Astrocyte (in vitro differentiated cells and primary cell): Measurements from ENCODE around the gene PDZD7. TPM values are rescaled to one million over a fixed set of nuclear protein-coding genes. Genes with fewer than 3 reads are reported as not detected.

ENCODE experiments used
- DNase-seq: peaks from one replicate; pipeline ENCODE4 v3.0.0-alpha.2; 2010; ENCODE audit warnings: low read depth
- FAIRE-seq: peaks from 2 replicates; lab custom pipeline; 2011; peaks lifted over from hg19 to GRCh38; lab: Jason Lieb, UNC
- H2AFZ ChIP-seq: 2 replicates; pipeline ENCODE4 v1.6.0; 2012; ENCODE audit warnings: low read depth, low read length, inconsistent platforms
- H3K27ac ChIP-seq: 2 replicates; pipeline ENCODE4 v1.5.1; 2011; ENCODE audit warnings: low read depth, low read length, inconsistent platforms
- H3K27me3 ChIP-seq: 2 replicates; pipeline ENCODE4 v1.6.0; 2011; ENCODE audit warnings: low read length, inconsistent platforms; ENCODE audit not compliant: insufficient read depth
- H3K36me3 ChIP-seq: 2 replicates; pipeline ENCODE4 v1.5.1; 2011; ENCODE audit warnings: low read length, inconsistent platforms; ENCODE audit not compliant: insufficient read depth
- H3K4me1 ChIP-seq: 2 replicates; pipeline ENCODE4 v1.5.1; 2011; ENCODE audit warnings: low read length, inconsistent platforms; ENCODE audit not compliant: insufficient read depth
- H3K4me2 ChIP-seq: 2 replicates; pipeline ENCODE4 v1.6.0; 2012; ENCODE audit warnings: low read length, inconsistent platforms
- H3K4me3 ChIP-seq: 2 replicates; pipeline ENCODE4 v1.5.1; 2011; ENCODE audit warnings: low read depth, mild to moderate bottlenecking, low read length, inconsistent platforms; ENCODE audit not compliant: insufficient read depth
- H3K79me2 ChIP-seq: 2 replicates; pipeline ENCODE4 v1.6.0; 2012; ENCODE audit warnings: mild to moderate bottlenecking, low read length, inconsistent platforms; ENCODE audit not compliant: insufficient read depth
- H3K9ac ChIP-seq: 2 replicates; pipeline ENCODE4 v1.6.0; 2012; ENCODE audit warnings: mild to moderate bottlenecking, low read length, inconsistent platforms
- H3K9me3 ChIP-seq: 2 replicates; pipeline ENCODE4 v1.5.1; 2012; ENCODE audit warnings: low read depth, mild to moderate bottlenecking, low read length, inconsistent platforms; ENCODE audit not compliant: insufficient read depth
- H4K20me1 ChIP-seq: 2 replicates; pipeline ENCODE4 v1.6.0; 2012; ENCODE audit warnings: low read length, inconsistent platforms; ENCODE audit not compliant: insufficient read depth
- H3K27ac Mint-ChIP-seq: one replicate; pipeline ENCODE4 v1.8.0; 2021; ENCODE audit warnings: mild to moderate bottlenecking, mixed read lengths; ENCODE audit not compliant: unreplicated experiment
- H3K27me3 Mint-ChIP-seq: one replicate; pipeline ENCODE4 v1.8.0; 2021; ENCODE audit warnings: low read depth, mixed read lengths; ENCODE audit not compliant: unreplicated experiment
- H3K36me3 Mint-ChIP-seq: one replicate; pipeline ENCODE4 v1.8.0; 2021; ENCODE audit warnings: low read depth, mixed read lengths; ENCODE audit not compliant: unreplicated experiment
- H3K4me1 Mint-ChIP-seq: one replicate; pipeline ENCODE4 v1.8.0; 2021; ENCODE audit warnings: low read depth, mixed read lengths; ENCODE audit not compliant: unreplicated experiment
- H3K4me3 Mint-ChIP-seq: one replicate; pipeline ENCODE4 v1.8.0; 2021; ENCODE audit warnings: mild to moderate bottlenecking, moderate library complexity, mixed read lengths; ENCODE audit not compliant: unreplicated experiment
- H3K9me3 Mint-ChIP-seq: one replicate; pipeline ENCODE4 v1.8.0; 2021; ENCODE audit warnings: mild to moderate bottlenecking, mixed read lengths; ENCODE audit not compliant: unreplicated experiment
- CTCF ChIP-seq: IDR thresholded peaks from 2 replicates; pipeline ENCODE4 v1.5.1; 2011; ENCODE audit warnings: low read depth, mild to moderate bottlenecking, inconsistent platforms, low read length, moderate library complexity; ENCODE audit not compliant: insufficient read depth
- EZH2 ChIP-seq: IDR thresholded peaks from 2 replicates; pipeline ENCODE4 v1.6.1; 2012; ENCODE audit warnings: mild to moderate bottlenecking, low read length, inconsistent platforms; ENCODE audit not compliant: insufficient read depth
- total RNA-seq: library from RNA; stranded (reverse); gene quantifications from 2 replicates; pipeline ENCODE4 v1.2.1, GENCODE V29; 2021

PDZD7 gene
- total RNA-seq, 1 donor from 2014 or later: 4.5 TPM

DNA sequence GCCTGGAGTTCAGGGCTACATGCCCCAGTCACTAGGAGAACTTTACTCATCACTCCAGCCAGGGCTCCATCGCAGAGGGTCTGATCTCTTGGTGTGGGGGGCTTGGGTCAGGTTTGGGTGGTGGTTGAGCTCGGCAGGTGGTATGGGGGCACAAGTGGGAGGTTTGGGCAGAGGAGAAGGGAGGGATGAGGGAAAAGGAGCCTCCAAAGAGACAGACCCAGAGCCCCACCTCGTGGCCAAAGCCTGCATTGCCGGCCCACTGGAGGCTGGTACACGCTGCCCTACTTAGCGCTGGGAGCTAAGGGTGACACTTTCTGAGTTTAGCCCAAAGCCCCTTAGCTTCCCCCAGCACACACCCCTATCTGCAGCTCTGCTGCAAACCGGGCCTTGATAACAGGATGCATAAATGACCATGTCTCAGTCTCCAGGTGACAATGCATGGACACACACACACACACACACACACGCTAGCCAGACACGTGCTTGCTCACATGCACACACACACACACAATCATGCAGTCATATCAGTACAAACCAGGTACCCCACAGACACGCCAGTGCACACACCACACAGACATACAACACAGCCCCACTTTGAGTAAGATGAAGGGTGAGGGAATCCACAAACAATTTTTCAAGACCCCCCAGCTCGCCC lies 16.6 kb downstream of the PDZD7 start:
- no peak overlapping the region for H3K4me3 ChIP-seq
- H3K4me1 ChIP-seq: peaks cover 43% of the 10 kb centered on the region
- TF ChIP-seq CTCF (peak; percentile 91), EZH2 (no peak)
- no peaks in the 10 kb centered on the region for H3K9me3 Mint-ChIP-seq
- FAIRE-seq (no peak), DNase-seq (no peak)
- peak overlapping the region; percentile 59 for H3K27ac Mint-ChIP-seq
- peak overlapping the region; percentile 20 for H3K4me3 Mint-ChIP-seq
- no peak overlapping the region for H3K9ac ChIP-seq
- H3K27me3 Mint-ChIP-seq: peaks cover 14% of the 10 kb centered on the region
- no peaks in the 10 kb centered on the region for H3K9me3 ChIP-seq
- H4K20me1 ChIP-seq: peaks cover 2% of the 10 kb centered on the region
- no peak overlapping the region for H3K27ac ChIP-seq
- H3K36me3 ChIP-seq: no peaks in the 10 kb centered on the region
- H3K36me3 Mint-ChIP-seq: peaks cover 2% of the 10 kb centered on the region
- H3K4me1 Mint-ChIP-seq: peaks cover 21% of the 10 kb centered on the region
- H3K79me2 ChIP-seq: no peaks in the 10 kb centered on the region
- H2AFZ ChIP-seq: no peak overlapping the region
- H3K27me3 ChIP-seq: no peaks in the 10 kb centered on the region
- H3K4me2 ChIP-seq: no peak overlapping the region

DNA sequence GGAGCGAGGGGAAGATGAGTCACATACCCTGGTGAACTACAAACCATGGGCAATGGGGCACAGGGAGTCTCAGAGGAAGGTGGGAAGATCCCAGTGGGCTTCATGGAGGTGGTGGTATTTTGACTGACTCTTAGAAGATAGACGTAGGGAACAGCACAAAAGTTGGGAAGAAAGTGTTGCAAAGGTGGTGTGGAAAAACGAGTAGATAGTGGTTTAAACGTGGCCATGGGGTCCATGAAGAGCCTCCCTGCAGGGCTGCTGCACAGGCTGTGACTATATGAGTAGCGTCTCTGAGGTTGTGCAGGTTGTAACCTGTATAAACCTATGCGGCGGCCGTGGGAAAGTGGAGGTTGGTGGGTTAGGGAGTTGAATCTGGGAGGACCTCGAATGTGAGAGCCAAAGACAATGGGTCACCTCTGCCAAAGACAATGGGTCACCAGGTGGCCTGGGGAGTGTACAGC lies 17.5 kb downstream of the PDZD7 start:
- H3K9me3 Mint-ChIP-seq: no peaks in the 10 kb centered on the region
- peaks cover 12% of the 10 kb centered on the region for H3K27me3 Mint-ChIP-seq

More for the DNA sequence above, 17.5 kb downstream of the PDZD7 start:
- Histone ChIP-seq H3K36me3 (no peaks in the 10 kb centered on the region), H3K9me3 (no peaks in the 10 kb centered on the region), H4K20me1 (peaks cover 2% of the 10 kb centered on the region), H3K27me3 (no peaks in the 10 kb centered on the region), H3K4me3 (no peak overlapping the region), H3K27ac (peak overlapping the region; percentile 35), H2AFZ (no peak overlapping the region), H3K9ac (peak overlapping the region; percentile 42), H3K4me2 (peak overlapping the region; percentile 51), H3K4me1 (peaks cover 38% of the 10 kb centered on the region), H3K79me2 (no peaks in the 10 kb centered on the region)
- H3K4me3 Mint-ChIP-seq: peak overlapping the region; percentile 30
- H3K36me3 Mint-ChIP-seq: no peaks in the 10 kb centered on the region
- DNase-seq (no peak), FAIRE-seq (peak; percentile 5)
- peak overlapping the region; percentile 35 for H3K27ac Mint-ChIP-seq
- peaks cover 21% of the 10 kb centered on the region for H3K4me1 Mint-ChIP-seq
- no peak for TF ChIP-seq CTCF
- TF ChIP-seq EZH2: no peak
